ENCODE measurements around the gene SCO2. TPM values are rescaled to one million over a fixed set of nuclear protein-coding genes. Genes with fewer than 3 reads are reported as not detected.
A peak's percentile ranks its signal among the peaks of the same experiment; 100 is the strongest.

The SCO2 gene
- total RNA-seq, 2 donors from 2014 or later, result 0.89 to 2.3 TPM

- no peak for DNase-seq
- H3K27me3 ChIP-seq (ENCODE audit: control insufficient read depth, insufficient read depth, low read length, poor library complexity, severe bottlenecking), result peaks cover 16% of the 10 kb centered on the region
- Mint-ChIP-seq H3K36me3 (ENCODE audit: low read depth) (peaks cover 48% of the 10 kb centered on the region), H3K27ac (no peak overlapping the region), H3K9me3 (no peaks in the 10 kb centered on the region), H3K27me3 (ENCODE audit: insufficient read depth) (peaks cover 22% of the 10 kb centered on the region), H3K4me3 (no peak overlapping the region), H3K4me1 (peaks cover 6% of the 10 kb centered on the region)
- WGBS, 2 experiments (ENCODE audit: insufficient coverage in 1 of 2, insufficient read length in 1 of 2), result 92 to 96% methylated on average over 6 to 7 of the region's 7 CpGs
- no peaks in the 10 kb centered on the region for H3K4me1 ChIP-seq (ENCODE audit: control insufficient read depth, insufficient read depth, low read length)
- no peak overlapping the region for H3K4me3 ChIP-seq (ENCODE audit: low read length)
- no peak overlapping the region for H3K27ac ChIP-seq (ENCODE audit: low read depth, low read length)
- H3K9me3 ChIP-seq (ENCODE audit: control insufficient read depth, low read length), result no peaks in the 10 kb centered on the region
- no peak overlapping the region for H3K9ac ChIP-seq (ENCODE audit: extremely low read depth, low read length, poor library complexity, severe bottlenecking)
- H3K36me3 ChIP-seq (ENCODE audit: control insufficient read depth, insufficient read depth, low read length), result peaks cover 51% of the 10 kb centered on the region
- TF ChIP-seq CTCF (conservative IDR thresholded peaks at IDR 0.05), result no peak
Observed at GRCh38 chr22:50567721-50568252, 42.4 kb upstream of the SCO2 start.

- Mint-ChIP-seq H3K27me3 (ENCODE audit: insufficient read depth) (peaks cover 44% of the 10 kb centered on the region), H3K4me1 (peaks cover 9% of the 10 kb centered on the region), H3K27ac (no peak overlapping the region), H3K36me3 (ENCODE audit: low read depth) (peaks cover 17% of the 10 kb centered on the region), H3K4me3 (no peak overlapping the region), H3K9me3 (no peaks in the 10 kb centered on the region)
- H3K27ac ChIP-seq (ENCODE audit: low read depth, low read length), result no peak overlapping the region
- no peak overlapping the region for H3K4me3 ChIP-seq (ENCODE audit: low read length)
- no peak for TF ChIP-seq CTCF (conservative IDR thresholded peaks at IDR 0.05)
- peaks cover 26% of the 10 kb centered on the region for H3K27me3 ChIP-seq (ENCODE audit: control insufficient read depth, insufficient read depth, low read length, poor library complexity, severe bottlenecking)
- WGBS, 2 experiments (ENCODE audit: insufficient coverage in 1 of 2, insufficient read length in 1 of 2), result 89 to 91% methylated on average over 11 of the region's 11 CpGs
- no peak overlapping the region for H3K9ac ChIP-seq (ENCODE audit: extremely low read depth, low read length, poor library complexity, severe bottlenecking)
- peaks cover 17% of the 10 kb centered on the region for H3K36me3 ChIP-seq (ENCODE audit: control insufficient read depth, insufficient read depth, low read length)
- no peaks in the 10 kb centered on the region for H3K9me3 ChIP-seq (ENCODE audit: control insufficient read depth, low read length)
- peak; percentile 34 for DNase-seq
- H3K4me1 ChIP-seq (ENCODE audit: control insufficient read depth, insufficient read depth, low read length), result no peaks in the 10 kb centered on the region
Observed at GRCh38 chr22:50564289-50564688, 38.9 kb upstream of the SCO2 start.

GRCh38 chr22:50563413-50564160 is 38.2 kb upstream of the SCO2 start:
- WGBS, 2 experiments (ENCODE audit: insufficient coverage in 1 of 2, insufficient read length in 1 of 2), result 21 to 52% methylated on average over 7 to 17 of the region's 17 CpGs
- Mint-ChIP-seq H3K9me3 (no peaks in the 10 kb centered on the region), H3K36me3 (ENCODE audit: low read depth) (peaks cover 10% of the 10 kb centered on the region), H3K4me1 (peaks cover 9% of the 10 kb centered on the region), H3K27ac (peak overlapping the region; percentile 65), H3K4me3 (peak overlapping the region; percentile 86), H3K27me3 (ENCODE audit: insufficient read depth) (peaks cover 51% of the 10 kb centered on the region)
- Histone ChIP-seq H3K36me3 (ENCODE audit: control insufficient read depth, insufficient read depth, low read length) (peaks cover 10% of the 10 kb centered on the region), H3K4me1 (ENCODE audit: control insufficient read depth, insufficient read depth, low read length) (no peaks in the 10 kb centered on the region), H3K4me3 (ENCODE audit: low read length) (peak overlapping the region; percentile 93), H3K9me3 (ENCODE audit: control insufficient read depth, low read length) (no peaks in the 10 kb centered on the region), H3K27me3 (ENCODE audit: control insufficient read depth, insufficient read depth, low read length, poor library complexity, severe bottlenecking) (peaks cover 30% of the 10 kb centered on the region), H3K9ac (ENCODE audit: extremely low read depth, low read length, poor library complexity, severe bottlenecking) (peak overlapping the region; percentile 41), H3K27ac (ENCODE audit: low read depth, low read length) (no peak overlapping the region)
- no peak for TF ChIP-seq CTCF (conservative IDR thresholded peaks at IDR 0.05)
- no peak for DNase-seq
